ENCODE measurements around the gene YPEL2. TPM values are rescaled to one million over a fixed set of nuclear protein-coding genes. Genes with fewer than 3 reads are reported as not detected.
"Not testable (repeated sequence)": the region's sequence is repeated elsewhere in the genome, so short reads cannot be mapped to it uniquely, and the experiment has no call there.

Gene YPEL2
- total RNA-seq, 1 experiment from 2014 or later, result 1.1 TPM

GRCh38 chr17:59409336-59410048, 78.0 kb downstream of the YPEL2 start:
- CTCF ChIA-PET, result no interaction called here

GRCh38 chr17:59410049-59410437, 78.6 kb downstream of the YPEL2 start:
- no peaks in the 10 kb centered on the region for H3K36me3 ChIP-seq (ENCODE audit: control insufficient read depth, insufficient read depth, low read length)
- H3K9me3 ChIP-seq (ENCODE audit: control insufficient read depth, insufficient read depth, low read depth, low read length), result no peaks in the 10 kb centered on the region; the same call in 1 of the 2 replicates
- no peak for ATAC-seq
- in situ Hi-C loops (cut with HindIII; ENCODE audit: low pct_unique_long_range_greater_than_20kb, low sequenced_read_pairs), result no loop called here
- H3K27ac ChIP-seq (ENCODE audit: low read length), result no peak overlapping the region
- H3K4me1 ChIP-seq (ENCODE audit: control insufficient read depth, insufficient read depth, low read length), result no peaks in the 10 kb centered on the region
- TF ChIP-seq TCF7L2 (IDR thresholded peaks at IDR 0.05; ENCODE audit: low read depth, low read length) (no peak), REST (IDR thresholded peaks at IDR 0.05; ENCODE audit: insufficient read depth in 1 of 2, low read depth in 2 of 2, low read length in 1 of 2) (no peak), SIN3A (IDR thresholded peaks at IDR 0.05; ENCODE audit: borderline replicate concordance, insufficient read depth, low read depth, low read length) (no peak), POLR2AphosphoS5 (IDR thresholded peaks at IDR 0.05; ENCODE audit: low read depth, low read length) (no peak), CTCF (IDR thresholded peaks at IDR 0.05) (no peak)
- ChIA-PET CTCF (no interaction called here), POLR2A (no interaction called here)
- H3K4me3 ChIP-seq (ENCODE audit: low read depth in 2 of 2, low read length in 2 of 2), result no peak overlapping the region
- no peak for DNase-seq (ENCODE audit: low read depth, low spot score)
- BruUV-seq (replicated peaks), result no TSS peak
- intact Hi-C loops (cut with micrococcal nuclease; ENCODE audit: unreplicated experiment), result no loop called here
- H3K27me3 ChIP-seq (ENCODE audit: control insufficient read depth, insufficient read depth, low read length), result no peaks in the 10 kb centered on the region

More at GRCh38 chr17:59409336-59410048, 78.0 kb downstream of the YPEL2 start:
- Histone ChIP-seq H3K27ac (ENCODE audit: low read length) (no peak overlapping the region), H3K4me1 (ENCODE audit: control insufficient read depth, insufficient read depth, low read length) (no peaks in the 10 kb centered on the region), H3K4me3 (ENCODE audit: low read depth in 2 of 2, low read length in 2 of 2) (no peak overlapping the region), H3K9me3 (ENCODE audit: control insufficient read depth, insufficient read depth, low read depth, low read length) (no peaks in the 10 kb centered on the region; the same call in 1 of the 2 replicates), H3K36me3 (ENCODE audit: control insufficient read depth, insufficient read depth, low read length) (no peaks in the 10 kb centered on the region), H3K27me3 (ENCODE audit: control insufficient read depth, insufficient read depth, low read length) (no peaks in the 10 kb centered on the region)
- ATAC-seq (no peak), DNase-seq (ENCODE audit: low read depth, low spot score) (no peak)
- POLR2A ChIA-PET, result no interaction called here
- intact Hi-C loops (cut with micrococcal nuclease; ENCODE audit: unreplicated experiment), result no loop called here
- in situ Hi-C loops (cut with HindIII; ENCODE audit: low pct_unique_long_range_greater_than_20kb, low sequenced_read_pairs), result no loop called here
- BruUV-seq (replicated peaks), result no TSS peak
- TF ChIP-seq CTCF (IDR thresholded peaks at IDR 0.05) (no peak), REST (IDR thresholded peaks at IDR 0.05; ENCODE audit: insufficient read depth in 1 of 2, low read depth in 2 of 2, low read length in 1 of 2) (no peak), POLR2AphosphoS5 (IDR thresholded peaks at IDR 0.05; ENCODE audit: low read depth, low read length) (no peak)

- H3K9me3 ChIP-seq (ENCODE audit: control insufficient read depth, insufficient read depth, low read depth, low read length); H3K36me3 ChIP-seq (ENCODE audit: control insufficient read depth, insufficient read depth, low read length); ATAC-seq; H3K27me3 ChIP-seq (ENCODE audit: control insufficient read depth, insufficient read depth, low read length); H3K27ac ChIP-seq (ENCODE audit: low read length); H3K4me1 ChIP-seq (ENCODE audit: control insufficient read depth, insufficient read depth, low read length); BruUV-seq (replicated peaks); intact Hi-C loops (cut with micrococcal nuclease; ENCODE audit: unreplicated experiment); H3K4me3 ChIP-seq (ENCODE audit: low read depth in 2 of 2, low read length in 2 of 2); DNase-seq (ENCODE audit: low read depth, low spot score); in situ Hi-C loops (cut with HindIII; ENCODE audit: low pct_unique_long_range_greater_than_20kb, low sequenced_read_pairs); POLR2A ChIA-PET: not testable (repeated sequence)
- CTCF ChIA-PET, result interaction anchor here (0.6 kb wide), 1 partner anchor 453 kb away, joined by 4 read pairs; no protein-coding TSS in a partner anchor
Observed at GRCh38 chr17:59412431-59412830, 81.0 kb downstream of the YPEL2 start.

All from Panc1 (cell line).